SK-N-SH (cell line): ENCODE data around the gene LMNTD2. TPM values are rescaled to one million over a fixed set of nuclear protein-coding genes. Genes with fewer than 3 reads are reported as not detected.
A peak's percentile ranks its signal among the peaks of the same experiment; 100 is the strongest.
"Not testable (repeated sequence)": the region's sequence is repeated elsewhere in the genome, so short reads cannot be mapped to it uniquely, and the experiment has no call there.

Experiments used
- CTCF ChIA-PET: fragments of 300-600, 350-600 bp; formaldehyde crosslinking; extraction: SDS; loops from one replicate; lab custom pipeline; 2021; lab: Yijun Ruan, JAX
- POLR2A ChIA-PET: fragments of 350-600 bp; sonication (Branson Sonifier 250); formaldehyde crosslinking; extraction: SDS; loops from one replicate; lab custom pipeline; 2020; ENCODE audit warnings: antibody characterized with exemption, inconsistent platforms; lab: Yijun Ruan, JAX
- DNase-seq: peaks from one replicate; pipeline ENCODE4 v3.0.0; 2012
- H2AFZ ChIP-seq: fragments of 200-600 bp; sonication (generic); 2 replicates; pipeline ENCODE4 v1.8.1; 2016; ENCODE audit warnings: antibody characterized with exemption, mild to moderate bottlenecking, low read depth
- H3F3A ChIP-seq: fragments of 200-600 bp; sonication (generic); replicated peaks from 2 replicates; pipeline ENCODE3; 2016; ENCODE audit warnings: antibody characterized with exemption, mild to moderate bottlenecking; ENCODE audit not compliant: insufficient read depth
- H3K27ac ChIP-seq, 2 experiments: fragments of 200-500 bp in 1 of 2; fragments of 200-600 bp in 1 of 2; sonication (Bioruptor generic) in 1 of 2; sonication (generic), shearing (Covaris generic) in 1 of 2; 2 replicates each; pipeline versions ENCODE4 v1.5.1 to v1.6.1; 2014 to 2016; ENCODE audit warnings: low read depth in 2 of 2, inconsistent platforms in 1 of 2, low read length in 1 of 2, mild to moderate bottlenecking in 1 of 2, mixed read lengths in 1 of 2
- H3K27me3 ChIP-seq: fragments of 200-600 bp; sonication (generic), shearing (Covaris generic); 2 replicates; pipeline ENCODE4 v1.6.1; 2016; ENCODE audit warnings: mixed run types; ENCODE audit not compliant: insufficient read depth
- H3K36me3 ChIP-seq, 2 experiments: fragments of 200-500 bp in 1 of 2; fragments of 200-600 bp in 1 of 2; sonication (Bioruptor generic) in 1 of 2; sonication (generic) in 1 of 2; replicated peaks in 1 of 2; 2 replicates each; pipeline versions ENCODE3 to v1.5.1; 2014 to 2016; ENCODE audit warnings: low read length in 1 of 2, mild to moderate bottlenecking in 1 of 2; ENCODE audit not compliant: insufficient read depth in 2 of 2, control insufficient read depth in 1 of 2
- H3K4me1 ChIP-seq, 2 experiments: fragments of 200-500 bp in 1 of 2; fragments of 200-600 bp in 1 of 2; sonication (Bioruptor generic) in 1 of 2; sonication (generic), shearing (Covaris generic) in 1 of 2; 2 replicates each; pipeline versions ENCODE4 v1.5.1 to v1.6.1; 2014 to 2016; ENCODE audit warnings: low read depth in 1 of 2, low read length in 1 of 2, mixed run types in 1 of 2; ENCODE audit not compliant: insufficient read depth in 2 of 2, control insufficient read depth in 1 of 2
- H3K4me2 ChIP-seq: fragments of 200-600 bp; sonication (generic), shearing (Covaris generic); 2 replicates; pipeline ENCODE4 v1.6.1; 2017; ENCODE audit warnings: mixed run types
- H3K4me3 ChIP-seq, 2 experiments: fragments of 200-500 bp in 1 of 2; fragments of 200-600 bp in 1 of 2; sonication (Bioruptor generic) in 1 of 2; sonication (generic), shearing (Covaris generic) in 1 of 2; 2 replicates each; pipeline versions ENCODE4 v1.5.1 to v1.8.1; 2014 to 2016; ENCODE audit warnings: low read depth in 2 of 2, inconsistent platforms in 1 of 2, low read length in 1 of 2, mild to moderate bottlenecking in 1 of 2, mixed read lengths in 1 of 2, moderate library complexity in 1 of 2
- H3K79me2 ChIP-seq: fragments of 200-600 bp; sonication (generic); 2 replicates; pipeline ENCODE4 v1.8.1; 2017; ENCODE audit warnings: mild to moderate bottlenecking; ENCODE audit not compliant: insufficient read depth
- H3K9ac ChIP-seq: fragments of 200-600 bp; sonication (generic); 2 replicates; pipeline ENCODE4 v1.6.1; 2017; ENCODE audit warnings: mixed run types
- H3K9me2 ChIP-seq: fragments of 200-600 bp; sonication (generic); 2 replicates; pipeline ENCODE4 v1.6.1; 2017; ENCODE audit warnings: mixed run types
- H3K9me3 ChIP-seq: fragments of 200-600 bp; sonication (generic); 2 replicates; pipeline ENCODE4 v1.6.1; 2017; ENCODE audit warnings: mixed run types, mild to moderate bottlenecking, moderate library complexity
- H4K20me1 ChIP-seq: fragments of 200-600 bp; sonication (generic); 2 replicates; pipeline ENCODE4 v1.6.1; 2017; ENCODE audit warnings: mild to moderate bottlenecking, mixed run types; ENCODE audit not compliant: insufficient read depth
- CTCF ChIP-seq: fragments of 200-600 bp; sonication (generic); IDR thresholded peaks from 2 replicates; pipeline ENCODE4 v1.6.1; 2017; ENCODE audit warnings: antibody characterized with exemption, mild to moderate bottlenecking, moderate library complexity
- ELF1 ChIP-seq: IDR thresholded peaks from 2 replicates; pipeline ENCODE4 v1.4.0; 2012
- EZH2phosphoT487 ChIP-seq: fragments of 200-600 bp; sonication (generic); IDR thresholded peaks from 2 replicates; pipeline ENCODE4 v1.6.1; 2017; ENCODE audit warnings: low read depth, mixed run types, mild to moderate bottlenecking, antibody characterized with exemption, moderate library complexity, borderline replicate concordance
- FOSL2 ChIP-seq: IDR thresholded peaks from 2 replicates; pipeline ENCODE4 v1.4.0; 2012; ENCODE audit warnings: low read depth, mild to moderate bottlenecking, moderate library complexity, borderline replicate concordance
- GATA2 ChIP-seq: sonication (generic); formaldehyde crosslinking; IDR thresholded peaks from 2 replicates; pipeline ENCODE4 v1.5.0; 2020; ENCODE audit warnings: mild to moderate bottlenecking, missing genetic modification reagents
- IRF3 ChIP-seq: fragments of 150-350 bp; IDR thresholded peaks from 2 replicates; pipeline ENCODE4 v1.6.1; 2016; ENCODE audit warnings: mild to moderate bottlenecking, low read depth, low read length
- JUND ChIP-seq: IDR thresholded peaks from 2 replicates; pipeline ENCODE4 v1.4.0; 2012
- MEF2A ChIP-seq: IDR thresholded peaks from 2 replicates; pipeline ENCODE4 v1.4.0; 2012; ENCODE audit warnings: low read depth, borderline replicate concordance
- NFIC ChIP-seq: IDR thresholded peaks from 2 replicates; pipeline ENCODE4 v1.4.0; 2012; ENCODE audit warnings: borderline replicate concordance
- RCOR1 ChIP-seq: fragments of 150-350 bp; IDR thresholded peaks from 2 replicates; pipeline ENCODE4 v1.6.1; 2017; ENCODE audit warnings: antibody characterized with exemption, low read length
- REST ChIP-seq: IDR thresholded peaks from 2 replicates; pipeline ENCODE4 v1.6.1; 2012; ENCODE audit warnings: mild to moderate bottlenecking, low read depth, low read length, moderate library complexity
- RXRA ChIP-seq: IDR thresholded peaks from 2 replicates; pipeline ENCODE4 v1.4.0; 2012; ENCODE audit warnings: low read depth, mild to moderate bottlenecking, borderline replicate concordance
- SMC3 ChIP-seq: IDR thresholded peaks from 2 replicates; pipeline ENCODE4 v1.6.1; 2012; ENCODE audit warnings: low read depth, low read length, improper control_type of control experiment
- ZBTB33 ChIP-seq: IDR thresholded peaks from 2 replicates; pipeline ENCODE4 v1.4.0; 2012; ENCODE audit warnings: low read depth, borderline replicate concordance
- WGBS: methylation state at CpG from one replicate; pipeline ENCODE4 v1.1.6; 2017; ENCODE audit warnings: low lambda C conversion rate; 5-methylcytosine and 5-hydroxymethylcytosine counted together
- polyA plus RNA-seq, 3 experiments: library from polyadenylated mRNA; depleted of rRNA; stranded (reverse); fragments of >200 nt; gene quantifications; 2 replicates each; pipeline ENCODE4 v1.2.3, GENCODE V29; 2012

Gene LMNTD2
- polyA plus RNA-seq, 1 of the 3 experiments (the other 2 are of a cell fraction), result 2.4 TPM

GRCh38 chr11:574632-575312 lies 14.2 kb upstream of the LMNTD2 start:
- no peak for TF ChIP-seq ZBTB33
- no peak for TF ChIP-seq CTCF
- no peak for TF ChIP-seq ELF1
- TF ChIP-seq NFIC, result no peak
- TF ChIP-seq RCOR1, result no peak
- TF ChIP-seq REST, result no peak
- TF ChIP-seq MEF2A, result no peak
- no peak for TF ChIP-seq RXRA
- no peak for TF ChIP-seq GATA2
- TF ChIP-seq EZH2phosphoT487, result no peak
- no peak for TF ChIP-seq JUND
- no peak for TF ChIP-seq FOSL2
- TF ChIP-seq IRF3, result no peak
- TF ChIP-seq SMC3, result no peak
- 54% methylated on average over 24 of the region's 25 CpGs for WGBS
- H3K36me3 ChIP-seq, result no peaks in the 10 kb centered on the region
- peak overlapping the region; percentile 93; the same call in 1 of the 2 replicates for H2AFZ ChIP-seq
- H3K4me3 ChIP-seq, result peak overlapping the region; percentile 74 to 77
- no peaks in the 10 kb centered on the region for H3F3A ChIP-seq
- peaks cover 31% of the 10 kb centered on the region for H4K20me1 ChIP-seq
- no peak for DNase-seq
- ChIA-PET POLR2A (interaction anchor here (0.7 to 1.8 kb wide), 3 partner anchors 11 to 63 kb away, joined by 3 to 14 read pairs (median 3); no protein-coding TSS in a partner anchor), CTCF (interaction anchor here (0.8 to 1.5 kb wide), 4 partner anchors 20 to 148 kb away, joined by 3 to 5 read pairs (median 4); no protein-coding TSS in a partner anchor)
- H3K79me2 ChIP-seq, result peaks cover 35% of the 10 kb centered on the region
- H3K27ac ChIP-seq, result no peak overlapping the region
- H3K4me1 ChIP-seq, result peaks cover 4 to 28% of the 10 kb centered on the region in 2 experiments; a peak in 3 of 4 replicates
- H3K4me2 ChIP-seq, result peak overlapping the region; percentile 97
- H3K9ac ChIP-seq, result peak overlapping the region; percentile 62
- H3K27me3 ChIP-seq, result no peaks in the 10 kb centered on the region
- no peaks in the 10 kb centered on the region for H3K9me2 ChIP-seq
- no peaks in the 10 kb centered on the region for H3K9me3 ChIP-seq

- H3K9ac ChIP-seq, H2AFZ ChIP-seq, H3K27ac ChIP-seq, H3F3A ChIP-seq, POLR2A ChIA-PET, H3K27me3 ChIP-seq, H3K9me3 ChIP-seq, H3K36me3 ChIP-seq, DNase-seq, CTCF ChIA-PET, H3K9me2 ChIP-seq: not testable (repeated sequence)
- H3K4me1 ChIP-seq, result peaks cover 8 to 30% of the 10 kb centered on the region in 2 experiments; a peak in 3 of 4 replicates
- WGBS, result 88% methylated on average over 13 of the region's 14 CpGs
- peaks cover 24% of the 10 kb centered on the region for H4K20me1 ChIP-seq
- peaks cover 29% of the 10 kb centered on the region for H3K79me2 ChIP-seq
- peak overlapping the region; percentile 97 for H3K4me2 ChIP-seq
- 0 out of 4 replicates have a peak overlapping the region, but pooled peaks of 1 of the 2 experiments have one; percentile 77 for H3K4me3 ChIP-seq
Observed at GRCh38 chr11:574031-574570, 13.6 kb upstream of the LMNTD2 start.
